ENCODE measurements around the gene RAB1A. TPM values are rescaled to one million over a fixed set of nuclear protein-coding genes. Genes with fewer than 3 reads are reported as not detected.

Gene RAB1A

GRCh38 chr2:65039640-65040039 lies 90.3 kb downstream of the RAB1A start:
- Histone ChIP-seq H2AK5ac (ENCODE audit: low read length) (no peak overlapping the region), H3K79me1 (ENCODE audit: low read length) (no peaks in the 10 kb centered on the region), H4K8ac (ENCODE audit: low read depth, low read length) (no peak overlapping the region), H2BK5ac (ENCODE audit: low read length) (no peak overlapping the region), H4K5ac (ENCODE audit: low read length) (no peak overlapping the region), H3K27ac (ENCODE audit: low read depth, low read length) (no peak overlapping the region), H2BK15ac (replicated peaks; ENCODE audit: low read depth) (no peak overlapping the region), H2BK120ac (ENCODE audit: low read depth, low read length) (no peak overlapping the region), H3K4ac (ENCODE audit: low read depth, low read length) (no peak overlapping the region), H3K4me2 (ENCODE audit: low read length) (no peak overlapping the region), H3K18ac (ENCODE audit: low read length) (no peak overlapping the region), H3K36me3 (ENCODE audit: control insufficient read depth, insufficient read depth, low read length) (no peaks in the 10 kb centered on the region), H3K23ac (ENCODE audit: low read length) (no peak overlapping the region), H3K56ac (ENCODE audit: low read length) (no peak overlapping the region), H3K79me2 (ENCODE audit: control insufficient read depth, insufficient read depth, low read length) (no peaks in the 10 kb centered on the region), H3K9ac (ENCODE audit: low read length) (no peak overlapping the region), H3K4me1 (ENCODE audit: control insufficient read depth, low read depth, low read length) (no peaks in the 10 kb centered on the region), H3K4me3 (ENCODE audit: low read length) (no peak overlapping the region), H3K27me3 (ENCODE audit: insufficient read depth, low read length, poor library complexity) (no peaks in the 10 kb centered on the region)
- WGBS (ENCODE audit: extremely low coverage, insufficient coverage, low lambda C conversion rate): no CpG with 5 or more reads among the region's 3 CpGs
- DNase-seq: no peak

- Histone ChIP-seq H3K36me3 (ENCODE audit: control insufficient read depth, insufficient read depth, low read length) (no peaks in the 10 kb centered on the region), H3K18ac (ENCODE audit: low read length) (no peak overlapping the region), H3K79me2 (ENCODE audit: control insufficient read depth, insufficient read depth, low read length) (no peaks in the 10 kb centered on the region), H4K8ac (ENCODE audit: low read depth, low read length) (no peak overlapping the region), H3K4me2 (ENCODE audit: low read length) (no peak overlapping the region), H3K9ac (ENCODE audit: low read length) (no peak overlapping the region), H4K5ac (ENCODE audit: low read length) (no peak overlapping the region), H3K27me3 (ENCODE audit: insufficient read depth, low read length, poor library complexity) (no peaks in the 10 kb centered on the region), H3K79me1 (ENCODE audit: low read length) (no peaks in the 10 kb centered on the region), H3K4me1 (ENCODE audit: control insufficient read depth, low read depth, low read length) (no peaks in the 10 kb centered on the region), H3K56ac (ENCODE audit: low read length) (no peak overlapping the region), H2BK120ac (ENCODE audit: low read depth, low read length) (no peak overlapping the region), H2BK15ac (replicated peaks; ENCODE audit: low read depth) (no peak overlapping the region), H3K27ac (ENCODE audit: low read depth, low read length) (no peak overlapping the region), H2BK5ac (ENCODE audit: low read length) (no peak overlapping the region), H3K23ac (ENCODE audit: low read length) (no peak overlapping the region), H3K4me3 (ENCODE audit: low read length) (no peak overlapping the region), H3K4ac (ENCODE audit: low read depth, low read length) (no peak overlapping the region), H2AK5ac (ENCODE audit: low read length) (no peak overlapping the region)
- WGBS (ENCODE audit: extremely low coverage, insufficient coverage, low lambda C conversion rate): no CpG with 5 or more reads among the region's 3 CpGs
- no peak for DNase-seq
Measured at GRCh38 chr2:65037178-65037577, 92.7 kb downstream of the RAB1A start.

Small RNA genes lying within 50 kb of the gene (small RNA-seq; reads per million reads assigned to genes)
- gene RF00090 (ENCODE audit: insufficient read depth): not detected
